ENCODE data around the gene CXCL12. TPM values are rescaled to one million over a fixed set of nuclear protein-coding genes. Genes with fewer than 3 reads are reported as not detected.

The CXCL12 gene
- total RNA-seq, 2 experiments from 2014 or later: not detected

DNA sequence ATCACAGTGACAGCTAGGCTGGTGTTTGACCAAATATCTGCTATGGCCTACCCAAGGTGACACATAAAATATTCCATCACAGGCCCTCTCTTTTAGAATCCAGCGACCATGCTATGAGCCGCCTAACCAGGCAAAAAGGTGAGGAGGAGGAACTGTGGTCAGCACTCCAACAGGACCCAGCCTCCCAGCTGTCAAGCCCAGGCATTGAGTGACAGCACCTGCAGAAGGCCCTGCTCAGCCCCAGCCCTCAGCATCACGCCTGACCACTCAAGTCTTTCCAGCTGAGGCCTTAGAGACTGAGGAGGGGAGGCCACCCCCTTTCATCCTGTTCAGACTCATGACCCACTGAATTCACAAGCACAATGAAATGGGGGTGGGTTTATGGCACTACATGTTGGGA, 43.0 kb downstream of the CXCL12 start:
- POLR2A ChIA-PET: no interaction called here
- CTCF ChIA-PET: no interaction called here

- ChIA-PET CTCF (no interaction called here), POLR2A (no interaction called here)
These were observed 44.3 kb downstream of the CXCL12 start for GRCh38 chr10:44340557-44340956.

DNA sequence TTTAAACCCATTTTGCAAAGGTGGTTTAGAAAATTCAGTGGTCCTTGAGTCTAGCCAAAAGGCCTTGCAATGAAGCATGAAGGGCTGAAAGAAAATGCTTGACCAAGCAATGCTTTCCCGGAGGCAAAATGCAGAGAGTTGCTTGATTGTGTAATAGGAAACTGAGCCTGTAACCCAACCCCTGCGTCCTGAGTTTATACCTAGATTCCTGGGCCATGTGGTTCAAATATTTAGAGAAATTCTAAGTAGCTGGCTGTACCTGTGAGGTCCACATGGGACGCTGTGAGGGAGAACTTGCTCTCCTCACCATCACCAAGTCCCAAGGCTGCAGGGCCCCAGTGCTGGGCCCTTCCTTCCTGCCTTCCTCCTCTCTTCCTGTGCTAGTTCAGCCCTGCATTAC, 45.7 kb downstream of the CXCL12 start:
- CTCF ChIA-PET: no interaction called here

GRCh38 chr10:44337081-44337480, 47.8 kb downstream of the CXCL12 start:
- CTCF ChIA-PET: no interaction called here
- POLR2A ChIA-PET: no interaction called here

More for the DNA sequence above, 45.7 kb downstream of the CXCL12 start:
- POLR2A ChIA-PET: no interaction called here

DNA sequence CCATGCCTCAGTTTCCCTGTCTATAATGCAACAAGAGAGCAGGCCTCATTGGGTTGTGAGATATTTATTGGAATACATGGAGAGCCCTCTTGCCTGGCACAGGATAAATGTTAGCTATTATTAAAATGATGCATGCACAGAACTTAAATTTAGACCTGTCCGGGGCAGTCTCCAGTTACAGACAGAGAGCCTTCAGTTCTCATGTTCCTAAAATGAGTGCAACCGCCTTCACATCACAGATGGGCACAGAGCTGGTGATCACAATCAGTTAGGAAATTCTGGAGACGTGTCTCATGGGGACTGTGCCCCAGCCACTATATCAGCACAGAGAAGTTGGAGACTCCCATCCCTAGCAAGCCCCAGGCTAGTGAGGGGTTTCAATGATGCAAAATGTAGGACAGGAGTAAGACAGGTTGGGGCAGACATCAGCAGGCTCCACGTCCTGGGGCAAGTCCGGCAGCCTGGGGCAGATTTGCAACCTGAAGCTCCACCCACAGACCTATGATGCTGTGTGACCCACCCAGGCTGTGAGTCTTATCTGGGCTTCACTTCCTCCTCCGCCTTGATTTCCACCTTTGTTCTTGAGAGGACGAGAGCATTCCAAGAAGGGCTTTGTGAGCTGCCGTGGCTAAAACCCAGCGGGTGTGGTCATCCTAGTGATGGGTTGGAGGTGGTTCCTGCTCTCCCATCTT, 49.4 kb downstream of the CXCL12 start:
- ChIA-PET CTCF (no interaction called here), POLR2A (no interaction called here)

- POLR2A ChIA-PET: no interaction called here
- CTCF ChIA-PET: no interaction called here
These were observed 50.2 kb downstream of the CXCL12 start for GRCh38 chr10:44334621-44335184.

DNA sequence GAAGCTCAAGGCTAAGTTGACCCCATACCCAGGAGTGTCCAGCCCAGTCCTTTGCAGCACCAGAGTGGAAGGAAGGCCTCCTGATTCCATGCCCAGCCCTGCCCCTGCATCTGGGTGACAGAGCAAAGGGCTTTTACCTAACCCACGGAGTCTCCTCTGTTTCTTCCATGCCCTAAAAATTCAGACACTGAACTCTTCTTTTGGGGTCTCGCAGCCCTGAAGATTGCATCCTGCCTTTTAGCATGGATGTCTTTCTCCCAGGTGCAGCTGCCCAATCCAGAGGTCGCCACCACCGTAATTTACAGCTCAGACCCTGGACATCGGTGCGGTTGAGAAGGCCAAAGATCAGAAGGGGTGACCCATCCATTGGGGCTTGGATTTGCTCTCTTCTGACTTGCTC, 50.8 kb downstream of the CXCL12 start:
- ChIA-PET POLR2A (no interaction called here), CTCF (no interaction called here)

DNA sequence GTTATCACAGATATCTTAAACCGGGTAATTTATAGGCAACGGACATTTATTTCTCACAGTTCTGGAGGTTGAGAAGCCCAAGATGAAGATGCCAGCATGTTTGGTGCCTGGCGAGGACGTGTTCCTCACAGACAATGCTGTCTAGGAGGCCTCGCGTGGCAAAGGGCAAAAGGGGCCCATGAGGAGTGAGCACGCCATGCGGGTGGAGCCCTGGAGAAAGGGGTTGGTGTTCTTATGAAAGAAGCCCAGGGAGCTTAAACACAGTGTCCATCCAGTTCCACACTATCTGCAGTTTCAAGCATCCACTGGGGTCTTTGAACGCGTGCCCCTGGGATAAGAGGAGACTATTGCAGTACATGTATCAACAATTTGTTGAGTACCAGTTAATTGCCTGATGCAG, 51.4 kb downstream of the CXCL12 start:
- POLR2A ChIA-PET: no interaction called here
- CTCF ChIA-PET: no interaction called here

- CTCF ChIA-PET: no interaction called here
- POLR2A ChIA-PET: no interaction called here
These were observed 52.4 kb downstream of the CXCL12 start for GRCh38 chr10:44332465-44332864.

DNA sequence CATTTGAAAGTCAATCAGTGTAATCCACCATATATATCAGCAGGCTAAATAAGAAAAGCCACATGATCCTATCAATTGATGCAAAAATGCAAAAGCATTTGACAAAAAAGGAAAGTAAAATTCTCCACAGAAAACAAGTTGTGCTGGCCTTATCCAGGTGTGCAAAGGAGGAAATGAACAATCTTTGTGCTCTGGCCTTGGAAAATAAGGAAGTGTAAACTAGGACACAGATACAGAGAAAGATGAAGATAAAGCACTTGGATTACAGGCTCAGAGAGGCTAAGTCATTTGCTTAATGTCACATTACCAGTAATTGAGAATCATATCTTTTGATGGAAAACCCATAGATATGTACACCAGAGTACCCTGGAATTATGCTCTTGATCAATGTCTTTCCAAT, 54.5 kb downstream of the CXCL12 start:
- CTCF ChIA-PET: no interaction called here
- POLR2A ChIA-PET: no interaction called here

DNA sequence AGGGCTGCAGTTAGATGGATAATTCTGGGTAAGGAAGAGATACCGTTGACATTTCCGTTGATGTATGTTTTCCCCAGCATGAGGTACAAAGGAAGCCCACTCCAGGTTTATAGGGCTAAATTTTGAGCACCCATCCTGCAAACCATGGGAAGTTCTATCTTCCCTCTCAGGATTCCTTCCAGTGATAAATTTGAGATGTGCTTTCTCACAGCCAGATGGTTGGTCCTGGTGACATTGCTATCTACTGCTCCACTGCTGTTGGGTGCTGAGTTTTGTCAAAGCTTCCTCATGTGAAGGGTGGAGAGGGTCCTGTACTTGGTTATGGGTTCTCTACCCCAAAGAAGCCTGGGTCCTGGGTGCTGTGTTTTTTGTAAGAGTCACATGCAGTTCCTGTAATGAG, 57.4 kb downstream of the CXCL12 start:
- POLR2A ChIA-PET: no interaction called here
- CTCF ChIA-PET: no interaction called here

Data from activated CD8-positive, alpha-beta memory T cell treated with anti-CD3 and anti-CD28 coated beads for 36 hours (primary cell).